GM18951 (cell line): ENCODE data around the gene LRRC56.

Experiments
- POLR2A ChIP-seq: IDR thresholded peaks from 4 replicates; pipeline ENCODE4 v1.6.1; 2011; ENCODE audit warnings: mild to moderate bottlenecking; ENCODE audit not compliant: insufficient read length, insufficient read depth; ENCODE audit errors: extremely low read depth
- in situ Hi-C: fragments of 300-500 bp; cut with MboI; formaldehyde crosslinking; loops from one replicate; pipeline ENCODE4 v1.12.0; 2022; ENCODE audit warnings: low sequenced_read_pairs, mixed read lengths, inconsistent platforms; ENCODE audit not compliant: unreplicated experiment

Gene LRRC56

DNA sequence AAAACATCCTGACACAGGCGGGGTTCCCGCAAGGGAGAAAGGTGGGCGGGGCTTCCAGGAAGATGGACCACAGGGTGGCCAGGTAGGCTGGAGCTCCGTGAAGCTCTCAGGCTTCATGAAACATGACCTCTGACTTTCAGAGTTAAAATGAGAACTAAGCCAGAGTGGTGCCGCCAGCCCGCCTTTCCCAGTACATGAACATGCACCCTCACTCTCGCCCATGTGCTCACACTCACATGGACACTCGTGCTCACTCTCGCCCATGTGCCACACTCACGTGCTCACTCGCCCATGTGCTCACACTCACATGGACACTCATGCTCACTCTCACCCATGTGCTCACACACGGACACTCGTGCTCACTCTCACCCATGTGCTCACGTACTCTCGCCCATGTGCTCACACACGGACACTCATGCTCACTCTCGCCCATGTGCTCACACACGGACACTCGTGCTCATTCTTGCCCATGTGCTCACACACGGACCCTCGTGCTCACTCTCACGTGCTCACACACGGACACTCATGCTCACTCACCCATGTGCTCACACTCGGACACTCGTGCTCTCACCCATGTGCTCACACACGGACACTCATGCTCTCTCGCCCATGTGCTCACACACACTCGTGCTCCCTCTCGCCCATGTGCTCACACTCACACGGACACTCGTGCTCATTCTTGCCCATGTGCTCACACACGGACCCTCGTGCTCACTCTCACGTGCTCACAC lies 40.3 kb upstream of the LRRC56 start:
- no peak for TF ChIP-seq POLR2A
- in situ Hi-C loops: no loop called here

DNA sequence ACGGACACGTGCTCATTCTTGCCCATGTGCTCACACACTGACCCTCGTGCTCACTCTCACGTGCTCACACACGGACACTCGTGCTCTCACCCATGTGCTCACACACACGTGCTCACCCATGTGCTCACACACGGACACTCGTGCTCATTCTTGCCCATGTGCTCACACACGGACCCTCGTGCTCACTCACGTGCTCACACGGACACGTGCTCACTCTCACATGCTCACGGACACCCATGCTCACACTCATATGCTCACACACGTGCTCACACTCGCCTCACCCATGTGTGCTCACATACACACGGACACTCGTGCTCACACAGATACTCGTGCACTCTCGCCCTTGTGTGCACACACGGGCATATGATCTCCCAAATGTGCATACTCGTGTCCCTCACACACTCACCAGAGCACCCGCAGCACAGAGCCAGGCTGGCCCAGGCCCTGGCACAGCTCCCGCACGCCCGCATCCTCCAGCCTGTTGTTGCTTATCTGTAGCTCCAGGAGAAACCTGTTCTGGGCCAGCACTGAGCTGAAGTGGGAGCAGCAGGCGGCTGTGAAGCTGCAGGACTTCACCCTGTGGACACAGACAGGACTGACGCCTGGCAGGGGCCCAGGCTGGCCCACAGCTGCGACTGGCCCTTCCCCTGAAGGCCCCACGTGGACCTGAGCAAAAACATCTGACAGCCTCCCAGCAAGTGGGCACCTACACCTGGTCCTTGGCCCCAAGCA lies 39.6 kb upstream of the LRRC56 start:
- TF ChIP-seq POLR2A: no peak
- in situ Hi-C loops: no loop called here

DNA sequence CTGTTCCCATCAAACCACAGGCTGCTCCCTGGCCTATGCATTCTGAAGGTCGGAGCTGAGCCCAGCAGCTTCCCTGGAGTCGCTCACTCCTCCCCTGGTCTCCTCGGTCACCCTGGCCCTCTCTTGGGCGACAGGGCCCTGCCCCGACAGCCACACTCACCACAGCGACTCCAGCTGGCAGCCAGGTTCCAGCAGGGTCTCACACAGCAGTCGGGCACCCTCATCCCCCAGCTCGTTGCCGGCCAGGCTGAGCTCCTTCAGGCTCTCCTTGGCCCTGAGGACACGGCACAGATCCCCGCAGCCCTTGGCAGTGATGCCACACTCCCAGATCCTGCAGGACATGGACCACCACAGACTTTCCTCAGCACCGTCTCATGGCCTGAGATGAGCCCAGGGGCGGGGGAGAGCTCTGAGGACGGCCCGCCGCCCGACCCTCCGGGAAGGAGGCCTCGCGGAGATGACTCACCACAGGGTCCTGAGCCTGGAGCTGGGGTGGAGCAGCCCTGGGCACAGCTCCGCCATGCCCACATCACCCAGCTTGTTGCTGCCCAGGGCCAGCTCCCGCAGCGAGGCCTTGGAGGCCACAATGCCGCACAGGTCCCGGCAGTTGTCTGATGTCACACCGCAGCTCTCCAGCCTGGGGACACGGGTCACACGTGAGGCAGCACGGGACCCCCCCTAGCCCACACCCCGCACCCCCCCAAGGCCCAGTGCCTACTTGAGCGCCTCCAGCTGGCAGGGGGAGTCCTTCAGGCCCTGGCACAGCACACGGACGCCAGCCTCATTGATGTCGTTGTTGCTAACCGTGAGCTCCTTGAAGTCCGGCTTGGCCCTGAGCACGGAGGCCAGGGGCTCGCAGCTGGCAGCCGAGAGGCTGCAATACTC lies 38.8 kb upstream of the LRRC56 start:
- in situ Hi-C loops: no loop called here

DNA sequence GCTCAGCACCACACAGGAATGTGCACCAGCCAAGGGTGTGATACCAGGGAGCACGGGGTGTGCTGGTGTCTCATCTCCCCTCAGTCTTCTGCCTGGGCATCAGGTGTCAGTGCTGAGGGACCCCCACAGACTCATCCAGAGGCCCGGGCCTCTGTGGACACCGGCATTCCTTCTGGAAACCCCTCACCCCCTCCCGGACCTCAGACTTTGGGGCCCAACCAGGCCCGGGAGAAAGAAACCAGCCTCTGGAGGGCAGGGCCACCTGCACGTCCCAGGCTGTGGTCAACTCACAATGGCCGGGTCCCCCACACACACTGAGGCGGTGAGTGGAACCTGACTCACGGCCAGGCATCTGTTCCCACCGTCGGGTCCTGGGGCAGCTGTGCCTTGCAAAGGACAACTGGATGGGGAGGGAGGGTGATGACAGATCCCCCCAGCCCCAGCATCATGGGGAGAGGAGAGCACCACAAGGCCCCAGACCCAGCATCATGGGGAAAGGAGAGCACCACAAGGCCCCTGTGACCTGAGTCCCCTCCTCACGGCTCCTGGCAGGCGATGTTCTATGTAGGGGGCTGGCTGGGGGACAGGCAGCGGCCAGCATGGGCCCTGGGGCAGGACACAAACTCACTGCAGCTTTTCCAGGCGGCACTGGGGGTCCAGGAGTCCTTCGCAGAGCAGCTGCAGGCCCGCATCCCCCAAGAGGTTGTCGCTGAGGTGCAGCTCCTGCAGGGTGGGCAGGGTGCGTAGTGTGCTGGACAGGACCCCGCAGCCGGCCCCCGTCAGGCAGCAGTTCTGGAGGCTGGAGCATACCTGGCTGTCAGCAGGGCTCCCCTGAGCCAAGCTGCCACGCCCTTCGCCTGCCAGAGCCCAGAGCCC lies 37.9 kb upstream of the LRRC56 start:
- TF ChIP-seq POLR2A: no peak
- in situ Hi-C loops: no loop called here

More for the DNA sequence above, 38.8 kb upstream of the LRRC56 start:
- TF ChIP-seq POLR2A: no peak

DNA sequence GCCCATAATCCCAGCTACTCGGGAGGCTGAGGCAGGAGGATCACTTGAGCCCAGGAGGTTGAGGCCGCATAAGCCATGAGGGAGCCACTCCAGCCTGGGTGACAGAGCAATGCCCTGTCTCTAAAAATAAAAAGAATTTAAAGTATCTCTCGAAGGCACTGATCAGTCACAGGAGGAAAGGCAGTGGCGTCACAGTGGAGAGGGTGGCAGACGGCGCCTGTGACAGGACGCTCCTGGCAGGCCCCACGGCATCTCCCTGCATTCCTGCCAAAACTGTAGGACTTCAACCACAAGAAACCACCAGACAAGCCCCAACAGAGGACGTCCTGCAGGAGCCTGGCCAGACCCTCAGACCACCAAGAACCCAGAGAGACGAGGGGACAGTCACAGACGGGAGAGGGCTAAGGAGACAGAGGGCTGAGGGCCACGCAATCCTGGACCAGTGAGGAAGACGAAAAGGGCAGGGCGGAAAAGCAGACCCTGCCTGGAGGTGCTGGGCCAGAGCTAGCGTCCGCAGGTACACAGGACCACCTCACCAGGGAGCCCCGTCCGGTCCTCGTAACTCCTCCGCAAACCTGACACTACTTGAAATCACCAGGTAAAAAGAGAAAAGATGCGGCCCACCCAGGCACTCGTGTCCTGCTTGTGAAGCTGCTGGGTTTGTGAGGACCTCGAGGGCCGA lies 36.2 kb upstream of the LRRC56 start:
- no peak for TF ChIP-seq POLR2A
- in situ Hi-C loops: no loop called here

DNA sequence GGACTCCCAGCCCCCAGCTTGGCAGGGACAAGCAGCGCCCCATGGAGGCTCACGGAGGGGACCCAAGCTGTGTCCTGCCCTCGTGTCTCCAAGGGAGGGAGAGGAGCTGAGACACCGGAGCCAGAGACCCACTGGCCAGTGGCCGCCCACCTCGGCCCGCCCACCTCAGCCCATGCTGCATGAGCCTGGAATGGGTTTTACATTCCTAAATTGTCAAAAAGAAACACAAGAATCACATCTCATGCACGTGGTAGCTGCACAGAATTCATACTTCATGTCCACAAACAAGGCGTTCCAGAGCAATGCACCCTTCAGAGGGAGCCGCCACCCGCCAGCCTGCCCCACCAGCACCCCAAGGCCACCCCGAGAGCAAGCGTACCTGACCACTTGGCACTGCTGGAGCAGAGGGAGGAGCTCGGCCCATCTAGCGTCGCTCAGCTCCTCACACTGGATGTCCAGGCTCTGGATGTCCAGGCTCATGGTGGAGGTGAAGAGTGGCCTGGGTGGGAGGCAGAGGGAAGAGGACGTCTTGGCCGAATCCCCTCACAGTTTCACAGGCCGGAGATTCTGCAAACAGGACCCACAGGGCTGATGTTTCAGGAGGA lies 35.5 kb upstream of the LRRC56 start:
- TF ChIP-seq POLR2A: no peak
- in situ Hi-C loops: no loop called here

DNA sequence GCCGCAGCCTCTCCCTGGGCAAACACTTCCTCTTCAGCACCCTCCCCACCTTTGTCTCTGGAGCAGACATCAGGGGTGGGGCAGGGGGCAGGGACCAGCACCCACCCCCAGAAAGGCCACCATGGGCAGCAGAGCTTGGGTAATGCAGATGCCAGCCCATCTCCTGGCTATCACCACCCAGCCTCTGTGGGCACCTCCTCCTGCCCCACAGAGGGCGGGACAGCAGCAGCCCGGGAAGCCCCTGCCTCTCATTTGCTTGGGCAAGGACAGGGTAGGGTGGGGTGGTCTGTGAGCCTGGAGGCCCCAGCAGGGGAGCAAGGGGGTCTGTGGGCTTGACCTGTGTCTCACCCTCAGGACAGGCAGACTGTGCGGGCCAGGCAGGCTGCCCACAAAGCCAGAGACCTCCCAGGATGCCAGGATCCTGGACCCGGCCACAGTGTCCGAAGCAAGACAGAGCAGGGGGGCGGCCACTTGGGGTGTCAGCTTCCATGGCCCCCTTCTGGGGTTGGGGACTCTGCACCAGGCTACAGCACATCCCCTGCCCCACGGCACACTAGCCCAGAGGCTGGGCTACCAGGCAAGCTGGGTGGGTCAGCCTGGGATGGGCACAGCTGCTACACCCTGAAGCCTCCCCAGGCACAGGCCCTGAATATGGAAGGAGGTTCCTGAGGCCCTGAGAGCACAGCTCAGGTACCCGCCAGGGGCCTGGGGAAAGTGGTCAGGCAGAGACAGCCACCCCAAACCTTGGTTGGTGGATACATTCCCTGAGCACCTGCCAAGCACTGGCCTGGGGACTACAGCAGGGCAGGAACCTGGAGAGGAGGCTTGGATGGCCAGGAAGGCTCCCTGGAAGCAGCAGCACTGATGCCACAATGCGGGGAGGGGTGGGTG lies 34.8 kb upstream of the LRRC56 start:
- no peak for TF ChIP-seq POLR2A
- in situ Hi-C loops: no loop called here

DNA sequence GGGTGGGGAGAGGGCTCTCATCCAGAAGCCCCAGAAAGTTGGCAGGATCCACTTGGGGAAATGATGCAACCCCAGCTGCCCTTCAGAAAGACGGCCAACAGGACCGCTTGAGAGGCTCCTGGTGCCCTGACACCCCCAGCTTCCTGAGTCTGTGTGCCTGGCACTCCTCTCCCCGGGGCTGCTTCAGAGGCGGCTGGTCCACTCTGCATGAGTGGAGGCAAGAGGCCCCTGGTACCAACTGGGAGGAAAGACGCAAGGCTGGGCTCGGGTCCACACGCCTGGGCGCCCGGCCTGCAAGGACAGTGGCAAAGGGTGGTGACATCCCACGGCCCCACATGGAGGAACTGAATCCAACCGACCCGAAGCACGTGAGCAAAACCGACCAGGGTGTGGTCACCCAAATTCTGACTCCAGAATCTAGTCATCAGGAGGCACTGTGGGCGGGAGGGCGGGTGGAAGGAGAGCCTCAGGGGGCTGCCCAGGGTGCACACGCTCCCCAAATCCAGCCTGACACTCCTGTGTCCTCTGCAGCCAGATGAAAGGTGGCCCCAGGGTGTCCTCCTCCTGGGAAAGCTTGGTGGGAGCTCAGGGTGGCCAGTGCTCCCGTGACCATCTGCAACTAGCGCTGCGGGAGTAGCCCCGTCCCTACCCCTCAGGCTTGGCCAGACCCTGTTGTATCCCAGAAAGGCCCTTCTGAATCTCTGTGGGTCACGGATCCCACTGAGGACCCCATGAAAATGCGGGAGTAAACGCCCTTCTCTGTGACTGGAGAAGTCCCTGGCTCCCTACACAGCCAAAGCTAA lies 33.9 kb upstream of the LRRC56 start:
- TF ChIP-seq POLR2A: no peak
- in situ Hi-C loops: no loop called here

DNA sequence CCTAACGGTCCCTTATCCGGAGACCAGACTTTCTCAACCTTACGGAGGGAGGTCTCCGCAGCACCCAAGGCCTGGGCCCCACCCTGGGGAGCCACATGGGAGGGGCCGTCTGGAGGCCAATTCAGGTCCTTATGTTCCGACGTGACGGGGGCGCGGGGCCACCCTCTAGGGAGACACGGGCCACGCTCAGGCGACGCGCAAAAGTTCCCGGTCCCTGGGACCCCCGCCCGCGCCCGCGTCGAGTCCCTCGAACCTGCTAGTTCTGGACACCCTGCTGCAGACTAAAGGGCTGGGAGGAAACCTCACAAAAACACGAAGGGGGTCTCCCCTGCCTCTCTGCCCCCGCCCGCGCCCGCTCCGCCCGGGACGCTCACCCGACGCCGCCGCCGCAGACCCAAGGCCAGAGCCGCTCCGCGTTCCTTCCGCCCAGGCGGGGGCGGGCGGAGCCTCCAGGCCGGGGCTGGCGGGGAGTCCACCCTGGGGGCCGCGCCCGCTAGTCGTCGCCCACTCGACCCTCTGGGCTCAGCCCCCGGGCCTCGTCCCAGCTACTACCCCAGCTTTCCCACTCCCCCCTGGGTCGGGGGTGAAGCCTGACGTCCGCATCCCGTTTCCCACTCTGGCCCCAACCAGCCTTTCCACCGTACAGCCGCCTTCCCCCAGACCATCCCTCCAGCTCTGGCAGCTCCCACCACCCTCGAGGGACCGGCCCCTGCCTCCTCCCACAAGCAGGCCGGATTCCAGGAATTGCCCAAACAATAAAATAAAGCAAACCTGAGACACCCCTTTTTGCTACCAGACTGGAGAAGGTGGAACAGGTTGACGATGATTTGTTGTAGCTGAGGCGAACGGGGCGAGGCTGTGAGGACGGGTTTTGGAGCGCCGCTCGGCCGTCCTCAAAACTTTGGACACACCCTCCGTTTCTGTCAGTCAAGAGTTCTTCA lies 33.0 kb upstream of the LRRC56 start:
- no peak for TF ChIP-seq POLR2A
- in situ Hi-C loops: no loop called here

DNA sequence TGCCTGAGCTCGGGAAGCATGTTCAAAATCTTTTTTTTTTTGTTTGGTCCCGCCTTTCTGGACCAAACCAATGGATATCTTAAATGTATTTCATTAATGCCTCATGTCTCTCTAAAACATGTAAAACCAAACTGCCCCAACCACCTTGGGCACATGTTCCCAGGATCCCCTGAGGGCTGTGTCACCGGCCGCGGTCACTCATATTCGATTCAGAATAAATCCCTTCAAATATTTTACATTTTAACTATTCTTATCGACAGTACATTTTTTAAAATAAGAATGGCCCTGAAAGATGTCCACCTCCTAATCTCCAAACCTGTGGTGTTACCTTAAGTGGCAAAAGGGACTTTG lies 32.4 kb upstream of the LRRC56 start:
- in situ Hi-C loops: no loop called here
- no peak for TF ChIP-seq POLR2A
